ENCODE data around the gene TIMM10.

DNA sequence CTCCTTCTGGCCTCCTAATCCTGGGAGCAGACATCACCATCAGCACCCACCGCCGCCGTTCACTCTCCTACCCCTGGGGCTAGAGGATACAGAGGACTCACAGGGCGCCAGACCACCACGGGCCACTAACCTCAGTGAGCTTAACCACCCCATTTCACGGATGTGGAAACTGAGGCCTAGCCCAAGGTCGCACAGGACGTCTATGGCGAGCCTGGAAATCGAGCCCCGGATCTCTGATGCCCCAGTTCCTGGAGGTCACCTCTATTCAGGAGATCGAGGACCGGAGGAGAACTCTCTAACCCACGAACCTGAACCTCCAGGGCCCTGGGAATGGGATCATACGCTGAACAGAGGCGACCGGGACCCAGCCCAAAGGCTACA, 349 bp downstream of the TIMM10 start:
- TF ChIP-seq, protein P1, sequence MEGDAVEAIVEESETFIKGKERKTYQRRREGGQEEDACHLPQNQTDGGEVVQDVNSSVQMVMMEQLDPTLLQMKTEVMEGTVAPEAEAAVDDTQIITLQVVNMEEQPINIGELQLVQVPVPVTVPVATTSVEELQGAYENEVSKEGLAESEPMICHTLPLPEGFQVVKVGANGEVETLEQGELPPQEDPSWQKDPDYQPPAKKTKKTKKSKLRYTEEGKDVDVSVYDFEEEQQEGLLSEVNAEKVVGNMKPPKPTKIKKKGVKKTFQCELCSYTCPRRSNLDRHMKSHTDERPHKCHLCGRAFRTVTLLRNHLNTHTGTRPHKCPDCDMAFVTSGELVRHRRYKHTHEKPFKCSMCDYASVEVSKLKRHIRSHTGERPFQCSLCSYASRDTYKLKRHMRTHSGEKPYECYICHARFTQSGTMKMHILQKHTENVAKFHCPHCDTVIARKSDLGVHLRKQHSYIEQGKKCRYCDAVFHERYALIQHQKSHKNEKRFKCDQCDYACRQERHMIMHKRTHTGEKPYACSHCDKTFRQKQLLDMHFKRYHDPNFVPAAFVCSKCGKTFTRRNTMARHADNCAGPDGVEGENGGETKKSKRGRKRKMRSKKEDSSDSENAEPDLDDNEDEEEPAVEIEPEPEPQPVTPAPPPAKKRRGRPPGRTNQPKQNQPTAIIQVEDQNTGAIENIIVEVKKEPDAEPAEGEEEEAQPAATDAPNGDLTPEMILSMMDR (IDR thresholded peaks at IDR 0.05) = no peak
- TF ChIP-seq POLR2A (IDR thresholded peaks at IDR 0.05) (no peak), EP300 (IDR thresholded peaks at IDR 0.05; ENCODE audit: low read depth) (no peak), POLR2AphosphoS5 (IDR thresholded peaks at IDR 0.05) (no peak)

Measured in transverse colon (tissue), 4 donors.